Uterus (tissue), 4 donors: ENCODE data around the gene ANKRD55. TPM values are rescaled to one million over a fixed set of nuclear protein-coding genes. Genes with fewer than 3 reads are reported as not detected.
"Not testable (repeated sequence)": the region's sequence is repeated elsewhere in the genome, so short reads cannot be mapped to it uniquely, and the experiment has no call there.

Source experiments
- DNase-seq, 2 donors: peaks; one replicate each; pipeline ENCODE4 v3.0.0-alpha.2; 2019 to 2020
- H3K27ac ChIP-seq, 2 donors: fragments of 200-600 bp; sonication (generic); 1 replicate in 1 of 2; 2 replicates in 1 of 2; pipeline ENCODE4 v1.5.1; 2016 to 2018
- H3K27me3 ChIP-seq, 2 donors: fragments of 200-600 bp; sonication (generic); one replicate each; pipeline ENCODE4 v1.5.1; 2018 to 2019; ENCODE audit warnings: control low read depth in 1 of 2
- H3K36me3 ChIP-seq, 2 donors: fragments of 200-600 bp; sonication (generic); one replicate each; pipeline ENCODE4 v1.5.1; 2019; ENCODE audit warnings: control low read depth in 1 of 2
- H3K4me1 ChIP-seq, 2 donors: fragments of 200-600 bp; sonication (generic); one replicate each; pipeline ENCODE4 v1.5.1; 2018 to 2019; ENCODE audit warnings: control low read depth in 1 of 2
- H3K4me3 ChIP-seq, 2 donors: fragments of 200-600 bp; sonication (generic); 1 replicate in 1 of 2; 2 replicates in 1 of 2; pipeline ENCODE4 v1.5.1; 2018 to 2019; ENCODE audit warnings: mild to moderate bottlenecking in 1 of 2
- H3K9me3 ChIP-seq, 2 donors: fragments of 200-600 bp; sonication (generic); one replicate each; pipeline ENCODE4 v1.5.1; 2019; ENCODE audit warnings: control low read depth in 1 of 2
- POLR2A ChIP-seq, 2 donors: fragments of 450-650 bp; IDR thresholded peaks; one replicate each; pipeline ENCODE4 v1.6.1; 2016; ENCODE audit warnings: antibody characterized with exemption in 2 of 2, mild to moderate bottlenecking in 1 of 2, moderate library complexity in 1 of 2
- intact Hi-C: fragments of 100-400 bp; cut with DNase I; formaldehyde crosslinking; loops from one replicate; pipeline ENCODE4 v1.15.1; 2023; ENCODE audit warnings: low total_unique reads
- total RNA-seq, 4 donors: library from RNA; depleted of rRNA in 3 of 4; stranded (reverse); fragments of >200 nt in 3 of 4; gene quantifications; one replicate each; pipeline versions ENCODE4 v1.1.0 to v1.2.4, GENCODE V29; 2014 to 2023
- TF ChIP-seq, protein P1 (sequence below), 4 experiments: fragments of 200-600 bp in 2 of 4; fragments of 450-650 bp in 2 of 4; sonication (generic) in 2 of 4; IDR thresholded peaks; one replicate each; pipeline ENCODE4 v1.5.1; 2016 to 2019; ENCODE audit warnings: antibody characterized with exemption in 4 of 4, mild to moderate bottlenecking in 2 of 4, moderate library complexity in 1 of 4
- donor health status: DM: yes; HTN: yes; CAD: no.

ANKRD55 gene
- total RNA-seq, 4 donors from 2014 or later = 0.55 TPM; not detected in 3

DNA sequence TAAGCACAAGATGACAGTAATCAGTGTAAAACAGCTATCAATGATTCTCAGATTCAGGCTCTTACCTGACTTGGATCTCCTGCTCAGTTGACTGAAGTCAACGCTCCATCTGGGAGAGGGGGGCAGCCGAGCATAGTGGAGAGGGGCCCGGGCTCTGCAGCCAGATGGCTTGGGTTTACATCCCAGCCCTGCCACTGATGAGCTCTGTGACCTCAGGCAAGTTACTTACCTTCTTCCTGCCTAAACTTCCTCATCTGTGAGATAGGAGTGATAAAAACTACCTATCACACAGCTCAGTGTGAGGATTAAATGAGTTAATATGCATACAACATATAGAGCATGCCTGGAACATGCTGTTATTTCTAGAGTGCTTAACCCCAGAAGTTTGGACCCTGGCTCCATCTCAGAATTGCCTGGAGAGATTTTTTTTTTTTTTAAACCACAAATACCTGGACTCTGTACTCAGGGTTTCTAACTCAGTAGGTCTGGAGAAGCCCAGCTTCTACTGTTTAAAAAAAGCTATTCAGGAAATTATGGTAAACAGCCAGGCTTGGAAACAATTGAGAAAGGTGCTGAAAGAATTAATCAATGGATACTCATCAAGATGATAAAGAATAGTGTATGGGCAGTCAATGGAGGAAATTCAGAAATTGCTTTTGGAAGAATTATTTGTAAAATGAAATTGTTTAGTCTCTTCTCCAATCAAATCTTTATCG is 72.2 kb downstream of the ANKRD55 start:
- no peaks in the 10 kb centered on the region for H3K9me3 ChIP-seq
- no peak for TF ChIP-seq POLR2A (IDR thresholded peaks at IDR 0.05)
- TF ChIP-seq, protein P1, sequence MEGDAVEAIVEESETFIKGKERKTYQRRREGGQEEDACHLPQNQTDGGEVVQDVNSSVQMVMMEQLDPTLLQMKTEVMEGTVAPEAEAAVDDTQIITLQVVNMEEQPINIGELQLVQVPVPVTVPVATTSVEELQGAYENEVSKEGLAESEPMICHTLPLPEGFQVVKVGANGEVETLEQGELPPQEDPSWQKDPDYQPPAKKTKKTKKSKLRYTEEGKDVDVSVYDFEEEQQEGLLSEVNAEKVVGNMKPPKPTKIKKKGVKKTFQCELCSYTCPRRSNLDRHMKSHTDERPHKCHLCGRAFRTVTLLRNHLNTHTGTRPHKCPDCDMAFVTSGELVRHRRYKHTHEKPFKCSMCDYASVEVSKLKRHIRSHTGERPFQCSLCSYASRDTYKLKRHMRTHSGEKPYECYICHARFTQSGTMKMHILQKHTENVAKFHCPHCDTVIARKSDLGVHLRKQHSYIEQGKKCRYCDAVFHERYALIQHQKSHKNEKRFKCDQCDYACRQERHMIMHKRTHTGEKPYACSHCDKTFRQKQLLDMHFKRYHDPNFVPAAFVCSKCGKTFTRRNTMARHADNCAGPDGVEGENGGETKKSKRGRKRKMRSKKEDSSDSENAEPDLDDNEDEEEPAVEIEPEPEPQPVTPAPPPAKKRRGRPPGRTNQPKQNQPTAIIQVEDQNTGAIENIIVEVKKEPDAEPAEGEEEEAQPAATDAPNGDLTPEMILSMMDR (IDR thresholded peaks at IDR 0.05) = no peak

DNA sequence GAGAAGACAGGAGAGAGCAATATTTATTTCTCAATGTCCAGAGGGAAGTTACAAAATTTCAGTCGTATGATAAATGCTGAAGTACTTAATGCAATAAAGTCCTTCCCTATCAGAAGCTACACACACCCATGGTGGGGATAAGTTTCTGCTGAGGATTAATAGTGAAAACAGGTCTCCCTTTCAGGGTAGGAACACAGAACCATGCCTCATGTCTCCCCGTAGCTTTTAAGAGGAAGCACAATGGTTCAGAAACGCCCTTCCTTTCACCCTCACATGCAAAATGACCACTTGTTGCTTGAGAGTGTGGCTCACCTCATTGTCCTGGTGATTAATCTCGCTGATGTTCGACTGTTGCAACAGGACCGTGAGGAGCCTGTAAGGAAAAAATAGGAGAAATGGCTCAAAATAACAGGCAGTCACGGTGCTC is 73.6 kb downstream of the ANKRD55 start:
- TF ChIP-seq POLR2A (IDR thresholded peaks at IDR 0.05) = no peak
- TF ChIP-seq, protein P1 (IDR thresholded peaks at IDR 0.05) = no peak
- Histone ChIP-seq H3K4me3 (no peak overlapping the region), H3K4me1 (no peaks in the 10 kb centered on the region), H3K27me3 (no peaks in the 10 kb centered on the region), H3K36me3 (no peaks in the 10 kb centered on the region), H3K27ac (no peak overlapping the region), H3K9me3 (no peaks in the 10 kb centered on the region)
- DNase-seq = no peak
- intact Hi-C loops = no loop called here

More for the DNA sequence above, 72.2 kb downstream of the ANKRD55 start:
- no peak overlapping the region for H3K27ac ChIP-seq
- H3K4me1 ChIP-seq = no peaks in the 10 kb centered on the region
- no peak for DNase-seq
- intact Hi-C loops = no loop called here
- no peaks in the 10 kb centered on the region for H3K36me3 ChIP-seq
- H3K27me3 ChIP-seq = no peaks in the 10 kb centered on the region
- H3K4me3 ChIP-seq = no peak overlapping the region

DNA sequence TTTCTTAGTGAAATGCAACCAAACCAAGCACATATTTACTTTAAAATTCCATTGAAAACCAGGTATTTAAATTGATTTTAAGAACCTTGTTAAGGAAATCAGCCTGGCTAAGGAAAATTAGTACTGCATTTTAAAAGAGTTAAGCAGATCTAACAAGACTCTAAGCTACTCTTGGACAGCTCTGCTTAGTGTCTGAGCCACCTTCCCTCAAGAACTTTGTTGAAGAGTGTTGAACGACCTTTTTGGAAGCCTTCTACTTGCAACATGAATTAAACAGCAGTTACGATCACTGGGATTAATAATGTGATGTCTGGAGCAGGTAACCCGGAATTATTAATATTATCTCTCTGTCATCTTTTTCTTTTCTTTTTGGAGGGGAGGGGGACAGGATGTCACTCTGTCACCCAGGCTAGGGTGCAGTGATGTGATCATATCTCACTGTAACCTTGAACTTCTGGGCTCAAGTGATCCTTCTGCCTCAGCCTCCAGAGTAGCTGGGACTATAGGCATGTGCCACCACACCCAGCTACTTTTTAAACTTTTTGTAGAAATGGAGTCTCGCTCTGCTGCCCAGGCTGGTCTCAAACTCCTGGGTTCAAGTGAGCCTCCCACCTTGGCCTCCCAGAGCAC is 74.7 kb downstream of the ANKRD55 start:
- Histone ChIP-seq H3K27ac (no peak overlapping the region), H3K9me3 (no peaks in the 10 kb centered on the region), H3K27me3 (no peaks in the 10 kb centered on the region), H3K4me3 (no peak overlapping the region), H3K4me1 (no peaks in the 10 kb centered on the region), H3K36me3 (no peaks in the 10 kb centered on the region)
- TF ChIP-seq, protein P1 (IDR thresholded peaks at IDR 0.05) = no peak
- no peak for TF ChIP-seq POLR2A (IDR thresholded peaks at IDR 0.05)
- intact Hi-C loops = no loop called here
- DNase-seq = no peak

DNA sequence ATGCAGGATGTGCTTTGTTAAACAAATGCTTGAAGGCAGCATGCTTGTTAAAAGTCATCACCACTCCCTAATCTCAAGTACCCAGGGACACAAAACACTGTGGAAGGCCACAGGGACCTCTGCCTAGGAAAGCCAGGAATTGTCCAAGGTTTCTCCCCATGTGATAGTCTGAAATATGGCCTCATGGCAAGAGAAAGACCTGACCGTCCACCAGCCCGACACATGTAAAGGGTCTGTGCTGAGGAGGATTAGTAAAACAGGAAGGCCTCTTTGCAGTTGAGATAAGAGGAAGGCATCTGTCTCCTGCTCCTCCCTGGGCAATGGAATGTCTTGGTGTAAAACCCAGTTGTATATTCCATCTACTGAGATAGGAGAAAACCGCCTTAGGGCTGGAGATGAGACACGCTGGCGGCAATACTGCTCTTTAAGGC is 75.9 kb downstream of the ANKRD55 start:
- H3K4me1 ChIP-seq, intact Hi-C loops, H3K27me3 ChIP-seq, DNase-seq, H3K36me3 ChIP-seq, H3K4me3 ChIP-seq, H3K9me3 ChIP-seq, H3K27ac ChIP-seq: not testable (repeated sequence)

DNA sequence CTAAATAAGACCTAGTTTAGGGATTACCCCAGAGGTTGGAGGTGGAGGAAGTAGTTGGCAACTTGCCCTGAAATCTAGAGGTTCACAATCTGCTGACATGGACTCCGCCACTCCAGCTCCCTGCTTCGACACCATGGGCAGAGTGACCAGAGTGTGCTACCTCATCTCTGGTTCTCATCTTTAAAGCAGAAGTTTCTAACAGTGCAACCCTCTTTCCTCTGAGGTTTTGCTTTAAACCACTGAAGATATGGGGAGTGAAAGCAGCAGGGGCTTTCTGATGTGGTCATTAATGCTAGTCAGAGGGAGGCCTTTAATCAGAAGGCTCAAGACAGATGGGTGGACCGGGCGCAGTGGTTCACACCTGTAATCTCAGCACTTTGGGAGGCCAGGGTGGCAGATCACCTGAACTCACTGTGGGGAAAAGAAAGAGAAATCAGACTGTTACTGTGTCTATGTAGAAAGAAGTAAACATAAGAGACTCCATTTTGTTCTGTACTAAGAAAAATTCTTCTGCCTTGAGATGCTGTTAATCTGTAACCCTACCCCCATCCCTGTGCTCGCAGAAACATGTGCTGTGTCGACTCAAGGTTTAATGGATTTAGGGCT is 76.4 kb downstream of the ANKRD55 start:
- intact Hi-C loops, H3K36me3 ChIP-seq, H3K9me3 ChIP-seq, H3K27me3 ChIP-seq, H3K4me3 ChIP-seq, H3K4me1 ChIP-seq, DNase-seq, H3K27ac ChIP-seq: not testable (repeated sequence)

DNA sequence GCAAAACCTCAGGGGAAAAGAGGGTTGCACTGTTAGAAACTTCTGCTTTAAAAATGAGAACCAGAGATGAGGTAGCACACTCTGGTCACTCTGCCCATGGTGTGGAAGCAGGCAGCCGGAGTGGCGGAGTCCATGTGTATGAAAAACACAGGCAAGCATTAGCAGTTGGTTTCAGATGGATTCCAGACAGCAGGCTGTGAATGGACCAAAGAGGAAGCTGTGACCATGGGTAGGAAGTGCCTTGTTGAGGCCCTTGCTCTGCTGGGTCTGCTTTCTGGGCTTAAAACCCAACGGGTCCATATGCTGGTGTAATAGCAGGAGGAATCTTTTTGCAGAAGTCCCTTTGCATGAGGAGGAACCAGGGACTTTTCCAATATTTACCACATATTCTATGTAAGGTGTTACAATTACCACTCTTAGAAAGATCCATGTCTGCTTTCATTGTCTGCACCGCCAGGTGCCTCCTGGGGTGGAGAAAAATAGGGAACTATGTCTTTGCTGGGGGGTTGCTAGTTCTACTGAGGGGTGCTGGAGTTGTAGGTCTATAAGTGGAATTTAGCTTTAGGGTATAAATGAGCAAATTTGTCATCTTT is 77.0 kb downstream of the ANKRD55 start:
- Histone ChIP-seq H3K4me1 (no peaks in the 10 kb centered on the region), H3K36me3 (no peaks in the 10 kb centered on the region), H3K27ac (peak overlapping the region in 1 of 2 donors; percentile 10), H3K27me3 (no peaks in the 10 kb centered on the region), H3K9me3 (no peaks in the 10 kb centered on the region), H3K4me3 (no peak overlapping the region)
- no peak for TF ChIP-seq POLR2A (IDR thresholded peaks at IDR 0.05)
- TF ChIP-seq, protein P1 (IDR thresholded peaks at IDR 0.05) = no peak
- intact Hi-C loops = no loop called here
- DNase-seq = no peak
